Adrenal gland (tissue), 5 donors: ENCODE data around the gene PRADC1.

Source experiments
- CTCF ChIP-seq, 6 experiments: fragments of 450-650 bp in 4 of 6; fragments of 200-600 bp in 2 of 6; sonication (generic) in 1 of 6; IDR thresholded peaks; 1 replicate in 5 of 6; 2 replicates in 1 of 6; pipeline versions ENCODE4 v1.5.1 to v1.8.0; 2016 to 2021; ENCODE audit warnings: antibody characterized with exemption in 6 of 6, mild to moderate bottlenecking in 2 of 6, moderate library complexity in 1 of 6
- POLR2A ChIP-seq, 2 donors: fragments of 450-650 bp; IDR thresholded peaks; one replicate each; pipeline ENCODE4 v1.6.1; 2017; ENCODE audit warnings: antibody characterized with exemption in 2 of 2, mild to moderate bottlenecking in 2 of 2, moderate library complexity in 1 of 2
- donor health status: DM: no; HTN: no; CAD: no.

- TF ChIP-seq CTCF (IDR thresholded peaks at IDR 0.05), result no peak
- TF ChIP-seq POLR2A (IDR thresholded peaks at IDR 0.05), result no peak
Measured at GRCh38 chr2:73257021-73257420, 24.0 kb upstream of the PRADC1 start.
